ENCODE results near the gene RUVBL1. TPM values are rescaled to one million over a fixed set of nuclear protein-coding genes. Genes with fewer than 3 reads are reported as not detected.
A peak's percentile ranks its signal among the peaks of the same experiment; 100 is the strongest.

RUVBL1 gene
- total RNA-seq, 1 donor = 6.2 TPM

- Histone ChIP-seq H3K4me1 (ENCODE audit: insufficient read depth, low read length) (peaks cover 37% of the 10 kb centered on the region), H3K27me3 (ENCODE audit: insufficient read depth, low read length) (no peaks in the 10 kb centered on the region), H3K4me3 (ENCODE audit: low read length) (peak overlapping the region; percentile 85), H3K9me3 (ENCODE audit: low read depth, low read length) (no peaks in the 10 kb centered on the region)
Measured at GRCh38 chr3:128052595-128053351, 70.8 kb downstream of the RUVBL1 start.

- Histone ChIP-seq H3K9me3 (ENCODE audit: low read depth, low read length) (no peaks in the 10 kb centered on the region), H3K27me3 (ENCODE audit: insufficient read depth, low read length) (no peaks in the 10 kb centered on the region), H3K4me1 (ENCODE audit: insufficient read depth, low read length) (peaks cover 37% of the 10 kb centered on the region), H3K4me3 (ENCODE audit: low read length) (peak within 1 kb of the TSS; percentile 85)
Measured at GRCh38 chr3:128051837-128052594, 71.6 kb downstream of the RUVBL1 start, which contains the start of gene SEC61A1. Gene SEC61A1, plus strand, starts transcription at chr3:128052437. Its CDS starts 116 bp downstream, at chr3:128052553.

GRCh38 chr3:128051459-128051836, 72.2 kb downstream of the RUVBL1 start:
- H3K9me3 ChIP-seq (ENCODE audit: low read depth, low read length) = no peaks in the 10 kb centered on the region
- peak overlapping the region; percentile 85 for H3K4me3 ChIP-seq (ENCODE audit: low read length)
- H3K4me1 ChIP-seq (ENCODE audit: insufficient read depth, low read length) = peaks cover 37% of the 10 kb centered on the region
- H3K27me3 ChIP-seq (ENCODE audit: insufficient read depth, low read length) = no peaks in the 10 kb centered on the region

GRCh38 chr3:128050597-128050996, 73.0 kb downstream of the RUVBL1 start:
- H3K4me1 ChIP-seq (ENCODE audit: insufficient read depth, low read length) = peaks cover 36% of the 10 kb centered on the region
- H3K9me3 ChIP-seq (ENCODE audit: low read depth, low read length) = no peaks in the 10 kb centered on the region
- H3K27me3 ChIP-seq (ENCODE audit: insufficient read depth, low read length) = peaks cover 2% of the 10 kb centered on the region
- H3K4me3 ChIP-seq (ENCODE audit: low read length) = no peak overlapping the region

- no peak overlapping the region for H3K4me3 ChIP-seq (ENCODE audit: low read length)
- H3K4me1 ChIP-seq (ENCODE audit: insufficient read depth, low read length) = no peaks in the 10 kb centered on the region
- H3K27me3 ChIP-seq (ENCODE audit: insufficient read depth, low read length) = peaks cover 10% of the 10 kb centered on the region
- H3K9me3 ChIP-seq (ENCODE audit: low read depth, low read length) = no peaks in the 10 kb centered on the region
Measured at GRCh38 chr3:128041344-128041743, 82.3 kb downstream of the RUVBL1 start.

- Histone ChIP-seq H3K9me3 (ENCODE audit: low read depth, low read length) (no peaks in the 10 kb centered on the region), H3K4me1 (ENCODE audit: insufficient read depth, low read length) (no peaks in the 10 kb centered on the region), H3K27me3 (ENCODE audit: insufficient read depth, low read length) (peaks cover 9% of the 10 kb centered on the region), H3K4me3 (ENCODE audit: low read length) (no peak overlapping the region)
Measured at GRCh38 chr3:128040660-128041059, 83.0 kb downstream of the RUVBL1 start.

- Histone ChIP-seq H3K4me1 (ENCODE audit: insufficient read depth, low read length) (no peaks in the 10 kb centered on the region), H3K9me3 (ENCODE audit: low read depth, low read length) (no peaks in the 10 kb centered on the region), H3K4me3 (ENCODE audit: low read length) (no peak overlapping the region), H3K27me3 (ENCODE audit: insufficient read depth, low read length) (peaks cover 7% of the 10 kb centered on the region)
Measured at GRCh38 chr3:128040041-128040440, 83.6 kb downstream of the RUVBL1 start.

GRCh38 chr3:128036119-128036518, 87.5 kb downstream of the RUVBL1 start:
- H3K27me3 ChIP-seq (ENCODE audit: insufficient read depth, low read length) = peaks cover 2% of the 10 kb centered on the region
- no peaks in the 10 kb centered on the region for H3K4me1 ChIP-seq (ENCODE audit: insufficient read depth, low read length)
- H3K9me3 ChIP-seq (ENCODE audit: low read depth, low read length) = no peaks in the 10 kb centered on the region
- H3K4me3 ChIP-seq (ENCODE audit: low read length) = no peak overlapping the region

- Histone ChIP-seq H3K4me1 (ENCODE audit: insufficient read depth, low read length) (no peaks in the 10 kb centered on the region), H3K9me3 (ENCODE audit: low read depth, low read length) (no peaks in the 10 kb centered on the region), H3K27me3 (ENCODE audit: insufficient read depth, low read length) (no peaks in the 10 kb centered on the region), H3K4me3 (ENCODE audit: low read length) (no peak overlapping the region)
Measured at GRCh38 chr3:128033102-128033501, 90.5 kb downstream of the RUVBL1 start.

Other genes starting within 250 kb of the RUVBL1 start
- gene KBTBD12, start 208.6 kb downstream of the RUVBL1 start, total RNA-seq = not detected
- gene SEC61A1, start 71.4 kb downstream of the RUVBL1 start, total RNA-seq = 68.8 TPM
- 8.0 TPM for gene EEFSEC, start 29.7 kb upstream of the RUVBL1 start, total RNA-seq